Cardiac fibroblast (primary cell): Measurements from ENCODE around the gene CKS1B.
A peak's percentile ranks its signal among the peaks of the same experiment; 100 is the strongest.

Source experiments
- DNase-seq, 2 donors: peaks; one replicate each; pipeline versions ENCODE4 v3.0.0 to v3.0.0-alpha.2; 2010; ENCODE audit warnings: low read depth in 2 of 2
- H3K4me3 ChIP-seq, 2 donors: replicated peaks in 1 of 2; 1 replicate in 1 of 2; 2 replicates in 1 of 2; pipeline ENCODE4 v1.5.1; 2011; ENCODE audit warnings: low read depth in 2 of 2, low read length in 2 of 2, mild to moderate bottlenecking in 2 of 2, moderate library complexity in 1 of 2
- TF ChIP-seq, protein P1 (sequence below): IDR thresholded peaks from one replicate; pipeline ENCODE4 v1.5.1; 2011; ENCODE audit warnings: low read depth, mild to moderate bottlenecking, low read length, inconsistent platforms

The CKS1B gene

DNA sequence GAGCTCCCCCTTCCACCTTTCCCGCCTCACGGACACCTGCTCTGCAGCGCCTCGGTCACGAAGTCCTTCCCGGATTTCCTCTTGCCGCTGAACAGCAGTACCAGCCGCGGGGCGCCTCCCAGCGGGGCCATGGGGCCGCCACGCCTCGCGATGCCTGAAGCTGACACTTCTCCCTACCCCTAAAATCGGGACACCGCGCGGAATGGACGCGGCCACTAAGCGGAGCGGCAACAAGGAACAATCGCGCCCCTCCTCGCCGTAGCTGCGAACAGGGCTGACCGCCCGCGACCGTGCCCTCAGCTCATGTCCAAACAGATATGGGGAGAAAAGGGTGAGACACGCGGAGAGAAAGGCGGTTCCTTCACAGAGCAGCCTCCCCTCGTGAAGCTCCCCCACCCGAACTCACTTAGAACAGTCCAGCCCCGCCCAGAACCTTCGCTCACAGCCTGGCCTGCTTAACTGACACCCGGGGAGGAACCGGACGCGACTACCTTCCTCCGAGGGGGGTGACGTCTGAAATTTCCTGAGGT is 37.9 kb upstream of the CKS1B start, which contains the start of gene PMVK:
Gene PMVK, minus strand, starts transcription at position 165 of the 530 bp plus-strand sequence. Its CDS starts 34 bp downstream, at position 131.
- TF ChIP-seq, protein P1, sequence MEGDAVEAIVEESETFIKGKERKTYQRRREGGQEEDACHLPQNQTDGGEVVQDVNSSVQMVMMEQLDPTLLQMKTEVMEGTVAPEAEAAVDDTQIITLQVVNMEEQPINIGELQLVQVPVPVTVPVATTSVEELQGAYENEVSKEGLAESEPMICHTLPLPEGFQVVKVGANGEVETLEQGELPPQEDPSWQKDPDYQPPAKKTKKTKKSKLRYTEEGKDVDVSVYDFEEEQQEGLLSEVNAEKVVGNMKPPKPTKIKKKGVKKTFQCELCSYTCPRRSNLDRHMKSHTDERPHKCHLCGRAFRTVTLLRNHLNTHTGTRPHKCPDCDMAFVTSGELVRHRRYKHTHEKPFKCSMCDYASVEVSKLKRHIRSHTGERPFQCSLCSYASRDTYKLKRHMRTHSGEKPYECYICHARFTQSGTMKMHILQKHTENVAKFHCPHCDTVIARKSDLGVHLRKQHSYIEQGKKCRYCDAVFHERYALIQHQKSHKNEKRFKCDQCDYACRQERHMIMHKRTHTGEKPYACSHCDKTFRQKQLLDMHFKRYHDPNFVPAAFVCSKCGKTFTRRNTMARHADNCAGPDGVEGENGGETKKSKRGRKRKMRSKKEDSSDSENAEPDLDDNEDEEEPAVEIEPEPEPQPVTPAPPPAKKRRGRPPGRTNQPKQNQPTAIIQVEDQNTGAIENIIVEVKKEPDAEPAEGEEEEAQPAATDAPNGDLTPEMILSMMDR: no peak
- peak; percentile 98 for DNase-seq
- peak within 1 kb of the TSS; percentile 75 to 91 for H3K4me3 ChIP-seq

DNA sequence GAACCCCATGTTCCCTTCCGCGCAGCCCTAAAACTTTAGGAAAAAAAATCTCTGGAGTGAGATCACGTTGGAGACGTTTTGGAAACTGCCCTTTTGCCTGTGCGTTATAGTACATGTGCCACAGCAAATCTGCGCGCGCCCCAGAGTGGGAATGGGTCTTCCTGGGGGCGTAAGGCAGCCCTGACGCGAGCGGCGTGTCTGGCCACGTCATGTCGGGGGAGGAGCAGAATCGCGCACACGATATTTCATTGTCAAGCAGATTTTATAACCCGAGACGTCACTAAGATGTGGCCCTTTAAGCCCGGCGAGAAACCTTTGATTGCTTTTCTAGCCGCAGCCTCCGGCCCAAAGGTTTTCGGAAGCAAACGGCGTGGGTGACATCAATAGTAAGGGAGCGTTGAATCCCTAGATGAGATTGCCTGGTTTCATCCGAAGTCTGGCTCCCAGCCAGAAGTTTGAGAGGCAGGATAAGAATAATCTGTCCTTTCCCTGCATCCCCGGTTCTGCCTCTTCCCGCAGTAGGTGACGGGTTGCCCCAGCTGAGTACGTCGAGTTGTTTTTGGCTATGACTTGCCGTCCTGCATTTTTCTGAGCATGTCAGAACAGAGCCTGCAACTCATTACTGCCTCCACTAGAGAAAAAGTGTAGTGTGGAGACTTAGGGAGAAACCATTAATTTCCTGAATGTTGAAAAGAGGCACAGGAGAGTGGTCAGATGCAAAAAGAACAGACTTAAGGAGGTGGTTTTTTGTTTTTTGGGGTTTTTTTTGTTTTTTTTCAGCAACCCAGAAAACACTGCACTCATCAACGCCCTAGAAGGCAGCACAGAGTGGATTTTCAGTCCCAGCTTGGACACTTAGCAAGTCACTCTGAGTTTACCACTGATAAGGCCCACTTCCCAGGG is 37.1 kb upstream of the CKS1B start:
- DNase-seq: peak; percentile 97 to 98
- peak overlapping the region; percentile 75 to 91 for H3K4me3 ChIP-seq
- TF ChIP-seq, protein P1: peak; percentile 28

DNA sequence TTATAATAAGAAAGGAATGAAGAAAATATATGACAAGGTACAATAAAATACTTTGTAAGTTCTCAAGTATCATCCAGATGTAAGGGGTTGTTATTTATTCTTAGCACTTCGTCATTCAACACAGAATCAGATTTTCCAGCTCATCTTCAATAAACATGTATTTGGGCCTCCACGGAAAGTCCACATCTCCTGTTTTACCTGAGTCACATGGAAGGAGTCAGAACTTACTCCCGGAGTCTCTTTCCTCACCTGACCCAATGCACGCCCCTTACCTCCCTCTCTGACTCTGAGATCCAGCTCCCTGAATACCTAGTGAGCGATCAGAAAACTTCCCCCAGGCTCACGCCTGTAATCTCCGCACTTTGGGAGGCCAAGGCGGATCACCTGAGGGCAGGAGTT is 36.5 kb upstream of the CKS1B start:
- H3K4me3 ChIP-seq: peak overlapping the region; percentile 75 to 91
- no peak for DNase-seq
- TF ChIP-seq, protein P1: no peak

DNA sequence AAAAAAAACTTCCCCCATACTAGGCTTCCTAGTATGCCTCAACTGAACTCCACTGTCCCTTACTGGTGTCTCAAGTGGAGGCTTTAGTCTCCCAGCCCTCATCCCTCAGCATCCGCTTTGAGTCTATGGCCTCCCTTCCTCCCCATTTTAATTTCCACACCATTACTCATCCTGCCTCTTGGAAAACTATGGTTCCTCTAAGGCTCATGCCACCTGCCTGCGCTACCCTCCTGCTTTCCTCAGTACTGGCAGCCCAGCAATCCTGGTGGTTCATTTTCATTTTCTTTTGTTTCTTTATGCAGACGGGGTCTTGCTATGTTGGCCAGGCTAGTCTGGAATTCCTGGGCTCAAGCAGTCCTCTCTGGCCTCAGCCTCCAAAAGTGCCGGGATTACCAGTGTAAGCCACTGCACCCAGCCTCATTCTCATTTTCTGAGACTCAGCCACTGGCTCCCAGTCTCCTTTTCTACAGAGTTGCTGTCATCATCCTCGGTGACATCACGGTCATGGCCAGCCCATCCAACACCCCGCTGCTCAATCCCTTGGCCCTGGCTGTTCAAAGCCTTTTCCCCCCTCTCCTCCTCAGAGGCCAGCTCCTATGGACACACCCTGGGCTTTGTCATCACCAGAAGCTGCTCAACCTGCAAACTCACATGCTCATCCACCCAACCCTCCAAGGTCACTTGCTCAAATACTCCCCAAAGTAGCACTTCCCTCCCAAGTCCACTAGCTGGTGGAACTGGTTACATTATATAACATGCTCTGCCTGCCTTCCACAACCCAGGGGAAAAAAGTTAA is 35.7 kb upstream of the CKS1B start:
- DNase-seq: no peak
- TF ChIP-seq, protein P1: no peak
- H3K4me3 ChIP-seq: no peak overlapping the region

DNA sequence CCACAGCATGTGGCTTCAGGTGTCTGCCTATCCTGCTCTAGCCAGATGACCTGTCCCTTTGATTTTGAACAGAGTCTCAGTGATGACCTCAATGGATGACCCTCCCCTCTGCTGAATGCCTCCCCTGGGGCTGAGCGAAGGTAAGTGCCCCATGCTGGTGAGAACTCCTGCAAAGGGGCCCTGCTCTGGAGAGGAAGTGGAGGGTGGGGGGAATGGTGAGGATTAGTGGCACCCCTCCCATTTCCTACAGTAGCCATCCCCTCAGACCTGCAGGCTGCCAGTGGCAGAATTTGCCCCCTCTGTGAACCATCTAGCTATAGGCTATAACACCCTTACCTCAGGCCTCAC is 34.3 kb upstream of the CKS1B start:
- H3K4me3 ChIP-seq: no peak overlapping the region
- DNase-seq: no peak
- TF ChIP-seq, protein P1: no peak

DNA sequence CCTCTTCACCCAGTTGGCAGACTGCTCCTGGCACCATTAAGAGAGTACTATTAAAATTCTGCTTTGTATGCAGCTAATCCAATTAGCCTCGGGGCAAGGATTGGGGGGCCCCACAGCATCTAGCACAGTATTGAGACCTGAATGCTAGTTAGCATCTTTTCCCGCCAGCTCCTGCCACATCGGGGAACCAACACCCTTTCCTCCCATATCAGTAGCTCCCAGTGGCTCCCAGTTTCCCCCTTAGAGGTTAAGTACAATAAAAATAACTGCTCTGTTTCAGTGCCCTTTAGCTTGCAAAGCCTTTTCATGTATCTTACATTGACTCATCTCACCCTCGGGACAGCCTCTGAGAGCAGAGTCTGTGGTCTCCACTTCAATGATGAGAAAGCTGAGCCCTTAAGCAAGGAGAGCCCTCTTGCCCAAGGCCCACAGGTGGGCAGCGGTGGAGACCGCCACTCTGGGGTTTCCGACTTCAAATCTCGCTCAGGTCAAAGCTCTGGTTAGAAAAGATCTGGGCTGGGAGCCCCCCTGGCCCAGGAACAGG is 33.8 kb upstream of the CKS1B start:
- TF ChIP-seq, protein P1: no peak
- no peak overlapping the region for H3K4me3 ChIP-seq
- no peak for DNase-seq
